ENCODE data around the gene FAF2. TPM values are rescaled to one million over a fixed set of nuclear protein-coding genes. Genes with fewer than 3 reads are reported as not detected.
"Not testable (repeated sequence)": the region's sequence is repeated elsewhere in the genome, so short reads cannot be mapped to it uniquely, and the experiment has no call there.

FAF2 gene
- total and polyA plus RNA-seq, 12 donors: 21.2 to 68.2 (median 40.6) TPM

- Histone ChIP-seq H3K27ac (no peak overlapping the region), H3K27me3 (no peaks in the 10 kb centered on the region), H3K4me1 (replicated peaks in 1 of 2) (no peaks in the 10 kb centered on the region), H3K9me3 (replicated peaks in 1 of 3) (no peaks in the 10 kb centered on the region), H3K36me3 (replicated peaks in 1 of 2) (peaks cover 0 to 30% of the 10 kb centered on the region in 2 donors), H3K4me3 (no peak overlapping the region)
- intact Hi-C loops (cut with DNase I): no loop called here
- no peak for DNase-seq
- 64 to 76% (median 72%) methylated on average over 2 of the region's 2 CpGs for WGBS, 4 donors
- TF ChIP-seq POLR2A (IDR thresholded peaks at IDR 0.05) (no peak), CTCF (IDR thresholded peaks at IDR 0.05) (no peak)
Observed at GRCh38 chr5:176485176-176485575, 37.0 kb downstream of the FAF2 start.

- TF ChIP-seq POLR2A (IDR thresholded peaks at IDR 0.05): no peak
- no peak for TF ChIP-seq CTCF (IDR thresholded peaks at IDR 0.05)
- Histone ChIP-seq H3K27ac (no peak overlapping the region), H3K36me3 (replicated peaks in 1 of 2) (peaks cover 0 to 37% of the 10 kb centered on the region in 2 donors), H3K4me3 (no peak overlapping the region), H3K4me1 (replicated peaks in 1 of 2) (no peaks in the 10 kb centered on the region), H3K9me3 (replicated peaks in 1 of 3) (no peaks in the 10 kb centered on the region), H3K27me3 (no peaks in the 10 kb centered on the region)
- 88 to 98% (median 94%) methylated on average over 7 of the region's 7 CpGs for WGBS, 4 donors
- intact Hi-C loops (cut with DNase I): no loop called here
- DNase-seq: no peak
Observed at GRCh38 chr5:176486189-176486757, 38.1 kb downstream of the FAF2 start.

- H3K4me1 ChIP-seq (replicated peaks in 1 of 2); H3K4me3 ChIP-seq; H3K9me3 ChIP-seq (replicated peaks in 1 of 3); H3K27me3 ChIP-seq; H3K27ac ChIP-seq; intact Hi-C loops (cut with DNase I); DNase-seq: not testable (repeated sequence)
- peaks cover 0 to 46% of the 10 kb centered on the region in 2 donors for H3K36me3 ChIP-seq (replicated peaks in 1 of 2)
- 93 to 100% (median 97%) methylated on average over 4 of the region's 4 CpGs for WGBS, 4 donors
Observed at GRCh38 chr5:176487160-176487559, 39.0 kb downstream of the FAF2 start.

GRCh38 chr5:176489077-176489476 lies 40.9 kb downstream of the FAF2 start:
- no peaks in the 10 kb centered on the region for H3K27me3 ChIP-seq
- TF ChIP-seq POLR2A (IDR thresholded peaks at IDR 0.05) (no peak), CTCF (IDR thresholded peaks at IDR 0.05) (no peak)
- DNase-seq: no peak
- no peaks in the 10 kb centered on the region for H3K9me3 ChIP-seq (replicated peaks in 1 of 3)
- intact Hi-C loops (cut with DNase I): no loop called here
- H3K36me3 ChIP-seq (replicated peaks in 1 of 2): peaks cover 0 to 64% of the 10 kb centered on the region in 2 donors
- H3K4me1 ChIP-seq (replicated peaks in 1 of 2): peaks cover 0 to 8% of the 10 kb centered on the region in 2 donors
- H3K27ac ChIP-seq: no peak overlapping the region
- WGBS, 4 donors: 95 to 100% (median 98%) methylated on average over 1 of the region's 1 CpG
- H3K4me3 ChIP-seq: no peak overlapping the region

- no peak overlapping the region for H3K4me3 ChIP-seq
- intact Hi-C loops (cut with DNase I): no loop called here
- no peaks in the 10 kb centered on the region for H3K9me3 ChIP-seq (replicated peaks in 1 of 3)
- no peak for DNase-seq
- no peaks in the 10 kb centered on the region for H3K27me3 ChIP-seq
- peaks cover 0 to 8% of the 10 kb centered on the region in 2 donors for H3K4me1 ChIP-seq (replicated peaks in 1 of 2)
- peaks cover 0 to 76% of the 10 kb centered on the region in 2 donors for H3K36me3 ChIP-seq (replicated peaks in 1 of 2)
- TF ChIP-seq CTCF (IDR thresholded peaks at IDR 0.05) (no peak), POLR2A (IDR thresholded peaks at IDR 0.05) (no peak)
- H3K27ac ChIP-seq: no peak overlapping the region
- WGBS, 4 donors: 100% methylated on average over 1 of the region's 1 CpG
Observed at GRCh38 chr5:176490301-176490700, 42.1 kb downstream of the FAF2 start.

Data from adrenal gland (tissue), 12 donors.